ENCODE results near the gene ZNG1E.
"Not testable (repeated sequence)": the region's sequence is repeated elsewhere in the genome, so short reads cannot be mapped to it uniquely, and the experiment has no call there.

Gene ZNG1E

DNA sequence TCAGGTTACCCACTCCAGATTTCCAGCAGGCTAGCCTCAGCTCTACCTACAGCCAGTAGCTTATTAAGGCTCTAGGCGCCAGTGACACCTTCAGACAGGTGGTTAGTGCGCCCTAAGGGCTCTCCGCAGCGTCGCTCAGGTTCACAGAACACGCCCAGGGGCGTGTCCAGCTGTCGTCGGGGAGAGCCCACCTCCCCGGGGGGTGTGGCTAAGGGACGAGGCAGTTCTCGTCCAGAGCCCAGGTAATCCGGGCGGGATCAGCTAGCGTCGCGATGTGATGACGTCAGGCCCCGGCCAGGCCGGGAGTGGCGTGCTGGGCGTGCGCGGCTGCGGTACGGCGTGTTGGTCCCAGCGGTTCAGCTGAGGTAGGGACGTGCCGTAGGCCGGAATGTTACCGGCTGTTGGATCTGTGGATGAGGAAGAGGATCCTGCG, at the start of gene ZNG1E:
ZNG1E (plus strand) TSS at position 340 of the 433 bp plus-strand sequence; CDS start at position 389, 49 bp downstream.
- H3K36me3 ChIP-seq (ENCODE audit: insufficient read depth, low read length), result not testable (repeated sequence)

DNA sequence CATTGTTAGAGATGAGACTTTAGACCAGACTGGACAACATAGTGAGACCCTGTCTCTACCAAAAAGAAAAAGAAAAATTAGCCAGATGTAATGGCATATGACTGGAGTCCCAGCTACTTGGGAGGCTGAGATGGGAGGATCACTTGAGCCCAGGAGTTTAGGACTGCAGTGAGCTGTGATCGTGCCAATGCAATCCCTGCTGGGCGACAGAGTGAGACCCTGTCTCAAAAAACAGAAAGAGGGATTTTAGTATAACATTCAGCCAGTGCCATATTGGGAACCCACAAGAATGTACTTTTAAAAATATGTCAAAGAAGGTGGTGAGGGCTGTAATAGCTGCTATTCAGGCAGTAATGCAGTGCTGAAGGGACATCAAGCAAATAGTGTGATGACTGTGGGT, 2.1 kb upstream of the ZNG1E start:
- not testable (repeated sequence) for H3K4me1 ChIP-seq (ENCODE audit: insufficient read depth, low read length); H3K36me3 ChIP-seq (ENCODE audit: insufficient read depth, low read length); H3K9me3 ChIP-seq (ENCODE audit: control insufficient read depth, insufficient read depth, low read length); H3K9ac ChIP-seq (ENCODE audit: low read depth, low read length)

More for the DNA sequence above, at the start of gene ZNG1E:
- H3K9ac ChIP-seq (ENCODE audit: low read depth, low read length), result peak within 1 kb of the TSS; percentile 28; the same call in 1 of the 2 replicates
- H3K9me3 ChIP-seq (ENCODE audit: control insufficient read depth, insufficient read depth, low read length); H3K4me1 ChIP-seq (ENCODE audit: insufficient read depth, low read length): not testable (repeated sequence)

DNA sequence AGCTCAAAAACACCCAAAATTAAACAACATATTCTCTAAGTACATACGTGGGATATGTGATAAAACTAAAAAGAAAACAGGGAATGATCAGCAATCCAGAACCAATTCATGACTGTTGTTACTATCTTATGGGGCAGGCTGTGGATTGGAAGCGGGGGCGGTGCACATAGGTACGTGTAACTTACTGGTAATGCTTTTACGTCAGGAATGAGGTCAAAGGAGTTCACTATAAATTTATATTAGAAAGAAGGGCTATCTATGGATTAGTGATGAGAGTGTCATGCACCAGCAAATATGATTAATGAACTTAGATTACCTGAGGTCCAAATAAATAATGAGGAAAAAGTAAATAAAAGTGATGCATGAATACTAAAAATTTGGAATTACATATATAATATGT, 710 bp upstream of the ZNG1E start:
- H3K36me3 ChIP-seq (ENCODE audit: insufficient read depth, low read length); H3K9ac ChIP-seq (ENCODE audit: low read depth, low read length); H3K9me3 ChIP-seq (ENCODE audit: control insufficient read depth, insufficient read depth, low read length); H3K4me1 ChIP-seq (ENCODE audit: insufficient read depth, low read length): not testable (repeated sequence)

DNA sequence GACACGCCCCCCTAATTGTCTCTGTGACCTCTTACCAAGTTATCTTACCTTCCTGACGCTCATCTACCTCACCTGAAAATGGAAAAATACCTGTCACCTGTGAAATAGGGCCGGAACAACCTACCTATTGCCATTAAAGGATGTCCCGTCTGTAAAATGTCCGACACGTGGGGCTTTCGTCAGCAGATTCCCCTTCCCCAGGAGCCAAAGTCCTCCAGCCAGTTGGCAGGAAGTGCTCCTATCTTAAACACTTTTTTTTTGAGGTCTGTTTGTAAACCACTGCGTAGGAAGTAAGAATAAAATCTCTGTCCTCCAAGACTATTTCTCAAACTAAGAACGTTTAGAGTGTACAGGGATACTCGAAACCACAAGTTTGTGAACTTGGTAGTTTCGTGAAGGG, 661 bp downstream of the ZNG1E start:
- not testable (repeated sequence) for H3K9me3 ChIP-seq (ENCODE audit: control insufficient read depth, insufficient read depth, low read length); H3K9ac ChIP-seq (ENCODE audit: low read depth, low read length); H3K4me1 ChIP-seq (ENCODE audit: insufficient read depth, low read length); H3K36me3 ChIP-seq (ENCODE audit: insufficient read depth, low read length)

DNA sequence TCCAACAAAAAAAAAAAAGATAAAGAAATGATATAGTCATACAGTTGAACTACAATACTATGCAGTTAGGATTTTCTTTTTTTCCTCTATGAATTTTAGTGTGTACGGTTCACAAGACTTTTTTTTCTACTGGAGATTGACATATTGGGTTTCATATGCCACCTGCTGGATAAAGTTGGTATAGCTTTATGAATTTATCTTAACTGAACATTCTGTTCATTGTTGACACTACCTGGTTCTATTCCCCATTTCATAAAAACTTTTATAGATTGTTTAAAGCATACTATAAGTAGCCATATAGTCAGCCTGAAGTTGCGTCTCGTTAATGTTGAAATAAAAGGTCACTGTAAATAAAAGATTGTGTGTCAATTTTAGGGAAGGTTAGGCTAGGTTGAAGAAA, 2.8 kb downstream of the ZNG1E start:
- not testable (repeated sequence) for H3K4me1 ChIP-seq (ENCODE audit: insufficient read depth, low read length); H3K9ac ChIP-seq (ENCODE audit: low read depth, low read length); H3K9me3 ChIP-seq (ENCODE audit: control insufficient read depth, insufficient read depth, low read length); H3K36me3 ChIP-seq (ENCODE audit: insufficient read depth, low read length)

DNA sequence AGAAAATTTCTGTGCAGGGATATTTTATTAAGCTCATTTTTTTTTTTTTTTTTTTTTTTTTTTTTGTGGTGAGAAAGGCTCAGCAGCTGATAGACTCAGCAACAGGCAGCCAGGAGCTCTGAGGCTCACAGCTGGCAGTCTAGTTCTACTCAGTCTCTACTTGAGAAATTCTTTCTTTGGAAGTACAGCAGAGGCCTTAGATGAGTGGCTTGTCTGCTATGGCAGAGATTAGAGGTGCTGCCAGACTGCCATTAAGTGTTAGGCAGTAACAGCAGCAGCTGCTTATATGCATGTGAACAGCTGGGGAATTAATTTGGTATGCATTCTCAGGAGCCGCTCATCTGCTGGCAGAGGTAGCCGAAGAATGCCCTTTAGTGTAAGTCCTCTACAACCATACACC, 27.8 kb downstream of the ZNG1E start:
- not testable (repeated sequence) for H3K36me3 ChIP-seq (ENCODE audit: insufficient read depth, low read length); H3K9me3 ChIP-seq (ENCODE audit: control insufficient read depth, insufficient read depth, low read length); H3K4me1 ChIP-seq (ENCODE audit: insufficient read depth, low read length); H3K9ac ChIP-seq (ENCODE audit: low read depth, low read length)

DNA sequence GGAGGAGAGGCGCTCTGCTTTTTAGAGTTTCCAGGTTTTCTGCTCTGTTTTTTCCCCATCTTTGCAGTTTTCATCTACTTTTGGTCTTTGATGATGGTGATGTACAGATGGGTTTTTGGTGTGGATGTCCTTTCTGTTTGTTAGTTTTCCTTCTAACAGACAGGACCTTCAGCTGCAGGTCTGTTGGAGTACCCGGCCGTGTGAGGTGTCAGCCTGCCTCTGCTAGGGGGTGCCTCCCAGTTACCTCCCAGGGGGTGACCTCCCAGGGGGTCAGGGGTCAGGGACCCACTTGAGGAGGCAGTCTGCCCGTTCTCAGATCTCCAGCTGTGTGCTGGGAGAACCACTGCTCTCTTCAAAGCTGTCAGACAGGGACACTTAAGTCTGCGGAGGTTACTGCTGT, 38.7 kb downstream of the ZNG1E start:
- not testable (repeated sequence) for H3K9ac ChIP-seq (ENCODE audit: low read depth, low read length); H3K36me3 ChIP-seq (ENCODE audit: insufficient read depth, low read length); H3K9me3 ChIP-seq (ENCODE audit: control insufficient read depth, insufficient read depth, low read length); H3K4me1 ChIP-seq (ENCODE audit: insufficient read depth, low read length)

DNA sequence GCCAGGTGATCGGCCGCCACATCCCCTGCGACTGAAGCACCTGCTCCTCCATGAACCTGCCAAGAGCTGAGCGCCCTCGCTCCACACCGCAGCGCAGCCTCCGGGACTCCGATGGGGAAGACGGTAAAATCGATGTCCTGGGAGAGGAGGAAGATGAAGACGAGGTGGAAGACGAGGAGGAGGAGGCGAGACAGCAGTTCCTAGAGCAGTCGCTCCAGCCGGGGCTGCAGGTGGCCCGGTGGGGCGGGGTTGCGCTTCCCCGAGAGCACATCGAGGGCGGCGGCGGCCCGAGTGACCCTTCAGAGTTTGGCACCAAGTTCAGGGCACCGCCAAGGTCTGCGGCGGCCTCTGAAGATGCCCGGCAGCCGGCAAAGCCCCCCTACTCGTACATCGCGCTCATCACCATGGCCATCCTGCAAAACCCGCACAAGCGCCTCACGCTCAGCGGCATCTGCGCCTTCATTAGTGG, 61.4 kb downstream of the ZNG1E start, which contains the start of gene FOXD4L4:
FOXD4L4 (plus strand) TSS at position 51 of the 469 bp plus-strand sequence; CDS start at position 51, 0 bp downstream.
- H3K9me3 ChIP-seq (ENCODE audit: control insufficient read depth, insufficient read depth, low read length); H3K9ac ChIP-seq (ENCODE audit: low read depth, low read length); H3K36me3 ChIP-seq (ENCODE audit: insufficient read depth, low read length); H3K4me1 ChIP-seq (ENCODE audit: insufficient read depth, low read length): not testable (repeated sequence)

DNA sequence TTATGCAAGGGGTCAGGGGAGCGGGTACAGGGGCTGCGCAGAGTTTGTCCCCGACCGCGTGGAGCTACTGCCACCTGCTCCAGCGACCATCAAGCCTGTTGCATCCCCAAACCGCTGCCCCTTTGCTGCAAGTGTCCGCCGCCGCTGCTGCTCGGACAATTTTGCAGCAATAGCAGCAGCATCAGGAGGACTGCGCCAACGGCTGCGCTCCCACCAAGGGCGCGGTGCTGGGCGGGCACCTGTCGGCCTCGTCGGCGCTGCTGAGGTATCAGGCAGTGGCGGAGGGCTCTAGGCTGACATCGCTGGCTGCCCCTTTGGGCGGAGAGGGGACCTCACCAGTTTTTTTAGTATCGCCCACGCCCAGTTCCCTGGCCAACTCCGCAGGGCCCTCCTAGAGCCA, 62.4 kb downstream of the ZNG1E start:
- H3K36me3 ChIP-seq (ENCODE audit: insufficient read depth, low read length); H3K4me1 ChIP-seq (ENCODE audit: insufficient read depth, low read length); H3K9me3 ChIP-seq (ENCODE audit: control insufficient read depth, insufficient read depth, low read length); H3K9ac ChIP-seq (ENCODE audit: low read depth, low read length): not testable (repeated sequence)

All from ES-I3 (cell line).